Measurements from ENCODE around the gene CLEC6A. TPM values are rescaled to one million over a fixed set of nuclear protein-coding genes. Genes with fewer than 3 reads are reported as not detected.

Gene CLEC6A
- total RNA-seq, 1 experiment from 2014 or later: not detected

- CTCF ChIA-PET: no interaction called here
- H3K36me3 ChIP-seq (ENCODE audit: insufficient read depth, low read length, poor library complexity, severe bottlenecking): no peaks in the 10 kb centered on the region
- TF ChIP-seq EZH2 (IDR thresholded peaks at IDR 0.05; ENCODE audit: borderline replicate concordance, low read depth, low read length, poor library complexity, severe bottlenecking): no peak
- no peak for TF ChIP-seq CTCF (conservative IDR thresholded peaks at IDR 0.05; ENCODE audit: low read depth, low read length)
- no peak overlapping the region for H3K27ac ChIP-seq (ENCODE audit: low read depth, low read length, poor library complexity, severe bottlenecking)
- no peaks in the 10 kb centered on the region for H3K9me3 ChIP-seq (ENCODE audit: low read depth, low read length, poor library complexity, severe bottlenecking)
- POLR2A ChIA-PET (ENCODE audit: low non-redundant PET): no interaction called here
- H3K27me3 ChIP-seq (replicated peaks; ENCODE audit: insufficient read depth, low read depth, low read length, poor library complexity): no peaks in the 10 kb centered on the region
- no peaks in the 10 kb centered on the region for H3K4me1 ChIP-seq (ENCODE audit: insufficient read depth, low read length, poor library complexity, severe bottlenecking)
- no peak overlapping the region for H3K4me3 ChIP-seq (ENCODE audit: low read depth, low read length, poor library complexity, severe bottlenecking)
- no TSS peak for BruUV-seq (replicated peaks)
- no peak for DNase-seq (ENCODE audit: low spot score)
- intact Hi-C loops (cut with micrococcal nuclease; ENCODE audit: unreplicated experiment): no loop called here
These were observed 10.0 kb upstream of the CLEC6A start for GRCh38 chr12:8445731-8446130.

GRCh38 chr12:8446642-8447547 lies 8.9 kb upstream of the CLEC6A start:
- no peak for TF ChIP-seq CTCF (conservative IDR thresholded peaks at IDR 0.05; ENCODE audit: low read depth, low read length)
- no peak for TF ChIP-seq EZH2 (IDR thresholded peaks at IDR 0.05; ENCODE audit: borderline replicate concordance, low read depth, low read length, poor library complexity, severe bottlenecking)
- CTCF ChIA-PET: no interaction called here

GRCh38 chr12:8449355-8449859 lies 6.4 kb upstream of the CLEC6A start:
- BruUV-seq (replicated peaks): no TSS peak
- ChIA-PET CTCF (no interaction called here), POLR2A (ENCODE audit: low non-redundant PET) (no interaction called here)
- peaks cover 15% of the 10 kb centered on the region for H3K27me3 ChIP-seq (replicated peaks; ENCODE audit: insufficient read depth, low read depth, low read length, poor library complexity)
- H3K27ac ChIP-seq (ENCODE audit: low read depth, low read length, poor library complexity, severe bottlenecking): no peak overlapping the region
- H3K4me1 ChIP-seq (ENCODE audit: insufficient read depth, low read length, poor library complexity, severe bottlenecking): no peaks in the 10 kb centered on the region
- TF ChIP-seq EZH2 (IDR thresholded peaks at IDR 0.05; ENCODE audit: borderline replicate concordance, low read depth, low read length, poor library complexity, severe bottlenecking) (no peak), CTCF (conservative IDR thresholded peaks at IDR 0.05; ENCODE audit: low read depth, low read length) (no peak)
- H3K9me3 ChIP-seq (ENCODE audit: low read depth, low read length, poor library complexity, severe bottlenecking): no peaks in the 10 kb centered on the region
- no peak overlapping the region for H3K4me3 ChIP-seq (ENCODE audit: low read depth, low read length, poor library complexity, severe bottlenecking)
- no peaks in the 10 kb centered on the region for H3K36me3 ChIP-seq (ENCODE audit: insufficient read depth, low read length, poor library complexity, severe bottlenecking)
- intact Hi-C loops (cut with micrococcal nuclease; ENCODE audit: unreplicated experiment): no loop called here
- DNase-seq (ENCODE audit: low spot score): no peak

More at GRCh38 chr12:8446642-8447547, 8.9 kb upstream of the CLEC6A start:
- no TSS peak for BruUV-seq (replicated peaks)
- no peaks in the 10 kb centered on the region for H3K9me3 ChIP-seq (ENCODE audit: low read depth, low read length, poor library complexity, severe bottlenecking)
- DNase-seq (ENCODE audit: low spot score): no peak
- intact Hi-C loops (cut with micrococcal nuclease; ENCODE audit: unreplicated experiment): no loop called here
- H3K27me3 ChIP-seq (replicated peaks; ENCODE audit: insufficient read depth, low read depth, low read length, poor library complexity): no peaks in the 10 kb centered on the region
- no peak overlapping the region for H3K4me3 ChIP-seq (ENCODE audit: low read depth, low read length, poor library complexity, severe bottlenecking)
- no peaks in the 10 kb centered on the region for H3K36me3 ChIP-seq (ENCODE audit: insufficient read depth, low read length, poor library complexity, severe bottlenecking)
- H3K27ac ChIP-seq (ENCODE audit: low read depth, low read length, poor library complexity, severe bottlenecking): no peak overlapping the region
- POLR2A ChIA-PET (ENCODE audit: low non-redundant PET): no interaction called here
- H3K4me1 ChIP-seq (ENCODE audit: insufficient read depth, low read length, poor library complexity, severe bottlenecking): no peaks in the 10 kb centered on the region
